ENCODE measurements around the gene MTX2. TPM values are rescaled to one million over a fixed set of nuclear protein-coding genes. Genes with fewer than 3 reads are reported as not detected.

Gene MTX2
- total RNA-seq, 3 donors from 2014 or later: 19.7 to 27.2 (median 23.6) TPM

- intact Hi-C loops (cut with DNase I; ENCODE audit: low total_unique reads): no loop called here
- no peaks in the 10 kb centered on the region for H3K4me1 ChIP-seq
- no peaks in the 10 kb centered on the region for H3K36me3 ChIP-seq
- TF ChIP-seq POLR2A (IDR thresholded peaks at IDR 0.05): no peak
- no peak for TF ChIP-seq CTCF (IDR thresholded peaks at IDR 0.05)
- peaks cover 0 to 11% of the 10 kb centered on the region in 2 donors for H3K9me3 ChIP-seq
- H3K4me3 ChIP-seq: no peak overlapping the region
- H3K27me3 ChIP-seq: no peaks in the 10 kb centered on the region
- H3K27ac ChIP-seq: no peak overlapping the region
- DNase-seq (ENCODE audit: low spot score in 2 of 2): no peak
Observed at GRCh38 chr2:176251928-176252327, 17.3 kb upstream of the MTX2 start.

- TF ChIP-seq CTCF (IDR thresholded peaks at IDR 0.05): no peak
- TF ChIP-seq POLR2A (IDR thresholded peaks at IDR 0.05): no peak
- no peak for TF ChIP-seq POLR2AphosphoS5 (IDR thresholded peaks at IDR 0.05)
- H3K9me3 ChIP-seq: no peaks in the 10 kb centered on the region
- intact Hi-C loops (cut with DNase I; ENCODE audit: low total_unique reads): no loop called here
- H3K4me3 ChIP-seq: no peak overlapping the region
- no peak overlapping the region for H3K27ac ChIP-seq
- no peaks in the 10 kb centered on the region for H3K4me1 ChIP-seq
- no peak for DNase-seq (ENCODE audit: low spot score in 2 of 2)
- no peaks in the 10 kb centered on the region for H3K27me3 ChIP-seq
- H3K36me3 ChIP-seq: no peaks in the 10 kb centered on the region
Observed at GRCh38 chr2:176260689-176261088, 8.6 kb upstream of the MTX2 start.

- no peak for DNase-seq (ENCODE audit: low spot score in 2 of 2)
- Histone ChIP-seq H3K4me3 (no peak overlapping the region), H3K27ac (no peak overlapping the region), H3K4me1 (no peaks in the 10 kb centered on the region), H3K9me3 (no peaks in the 10 kb centered on the region), H3K27me3 (no peaks in the 10 kb centered on the region), H3K36me3 (no peaks in the 10 kb centered on the region)
- intact Hi-C loops (cut with DNase I; ENCODE audit: low total_unique reads): no loop called here
- TF ChIP-seq POLR2AphosphoS5 (IDR thresholded peaks at IDR 0.05) (no peak), CTCF (IDR thresholded peaks at IDR 0.05) (no peak), POLR2A (IDR thresholded peaks at IDR 0.05) (no peak)
Observed at GRCh38 chr2:176261136-176261535, 8.1 kb upstream of the MTX2 start.

GRCh38 chr2:176268976-176269318 is 295 bp upstream of the MTX2 start:
- intact Hi-C loops (cut with DNase I; ENCODE audit: low total_unique reads): no loop called here
- Histone ChIP-seq H3K27me3 (no peaks in the 10 kb centered on the region), H3K4me1 (peaks cover 0 to 9% of the 10 kb centered on the region in 2 donors), H3K27ac (peak overlapping the region; percentile 89 to 91), H3K9me3 (no peaks in the 10 kb centered on the region), H3K36me3 (no peaks in the 10 kb centered on the region), H3K4me3 (peak overlapping the region; percentile 84 to 92 (median 85))
- TF ChIP-seq POLR2A (IDR thresholded peaks at IDR 0.05): no peak
- no peak for TF ChIP-seq CTCF (IDR thresholded peaks at IDR 0.05)
- no peak for TF ChIP-seq POLR2AphosphoS5 (IDR thresholded peaks at IDR 0.05)
- DNase-seq (ENCODE audit: low spot score in 2 of 2): no peak

GRCh38 chr2:176270100-176270750 is 983 bp downstream of the MTX2 start:
- Histone ChIP-seq H3K4me1 (peaks cover 0 to 9% of the 10 kb centered on the region in 2 donors), H3K36me3 (no peaks in the 10 kb centered on the region), H3K4me3 (peak overlapping the region; percentile 84 to 92 (median 85)), H3K9me3 (no peaks in the 10 kb centered on the region), H3K27ac (peak overlapping the region; percentile 89 to 91), H3K27me3 (no peaks in the 10 kb centered on the region)
- no peak for TF ChIP-seq POLR2A (IDR thresholded peaks at IDR 0.05)
- no peak for TF ChIP-seq CTCF (IDR thresholded peaks at IDR 0.05)
- TF ChIP-seq POLR2AphosphoS5 (IDR thresholded peaks at IDR 0.05): no peak
- intact Hi-C loops (cut with DNase I; ENCODE audit: low total_unique reads): no loop called here
- DNase-seq (ENCODE audit: low spot score in 2 of 2): no peak
